NT2/D1 (cell line): ENCODE data around the gene LEMD2.
A peak's percentile ranks its signal among the peaks of the same experiment; 100 is the strongest.

Experiments
- DNase-seq: peaks from one replicate; pipeline ENCODE4 v3.0.0-alpha.2; 2011; ENCODE audit warnings: low read depth, low spot score
- H3K27me3 ChIP-seq: 2 replicates; pipeline ENCODE4 v1.6.0; 2011; ENCODE audit warnings: mild to moderate bottlenecking; ENCODE audit not compliant: insufficient read length, insufficient read depth
- H3K36me3 ChIP-seq: 2 replicates; pipeline ENCODE4 v1.6.1; 2011; ENCODE audit warnings: mild to moderate bottlenecking, low read length, mixed read lengths; ENCODE audit not compliant: insufficient read depth, insufficient read length
- H3K4me1 ChIP-seq: 2 replicates; pipeline ENCODE4 v1.5.1; 2011; ENCODE audit not compliant: insufficient read depth, insufficient read length
- H3K4me3 ChIP-seq: 2 replicates; pipeline ENCODE4 v1.5.1; 2011; ENCODE audit warnings: low read depth; ENCODE audit not compliant: insufficient read length
- H3K9ac ChIP-seq: 2 replicates; pipeline ENCODE4 v1.6.0; 2011; ENCODE audit warnings: low read depth; ENCODE audit not compliant: insufficient read length
- H3K9me3 ChIP-seq: 2 replicates; pipeline ENCODE4 v1.5.1; 2011; ENCODE audit warnings: mild to moderate bottlenecking, low read length; ENCODE audit not compliant: insufficient read depth
- SUZ12 ChIP-seq: IDR thresholded peaks from 2 replicates; pipeline ENCODE4 v1.6.1; 2011; ENCODE audit not compliant: insufficient read length, insufficient read depth; ENCODE audit errors: extremely low read depth
- YY1 ChIP-seq: IDR thresholded peaks from 2 replicates; pipeline ENCODE4 v1.6.1; 2011; ENCODE audit not compliant: insufficient read length, insufficient read depth
- ZNF274 ChIP-seq: IDR thresholded peaks from 2 replicates; pipeline ENCODE4 v1.6.1; 2011; ENCODE audit warnings: mild to moderate bottlenecking, low read depth, low read length

Gene LEMD2

GRCh38 chr6:33816911-33817310 is 28.0 kb upstream of the LEMD2 start:
- TF ChIP-seq ZNF274 (no peak), SUZ12 (no peak), YY1 (no peak)
- Histone ChIP-seq H3K9ac (no peak overlapping the region), H3K9me3 (no peaks in the 10 kb centered on the region), H3K4me3 (no peak overlapping the region), H3K27me3 (no peaks in the 10 kb centered on the region), H3K4me1 (peaks cover 22% of the 10 kb centered on the region), H3K36me3 (no peaks in the 10 kb centered on the region)
- no peak for DNase-seq

GRCh38 chr6:33815854-33816253 is 26.9 kb upstream of the LEMD2 start:
- no peak for DNase-seq
- H3K9me3 ChIP-seq: no peaks in the 10 kb centered on the region
- H3K4me1 ChIP-seq: peaks cover 26% of the 10 kb centered on the region
- no peaks in the 10 kb centered on the region for H3K36me3 ChIP-seq
- H3K27me3 ChIP-seq: no peaks in the 10 kb centered on the region
- H3K4me3 ChIP-seq: no peak overlapping the region
- no peak overlapping the region for H3K9ac ChIP-seq
- TF ChIP-seq YY1 (no peak), ZNF274 (no peak), SUZ12 (no peak)

- peaks cover 25% of the 10 kb centered on the region for H3K4me1 ChIP-seq
- no peak for DNase-seq
- peak overlapping the region; percentile 18 for H3K9ac ChIP-seq
- H3K4me3 ChIP-seq: no peak overlapping the region
- TF ChIP-seq YY1 (no peak), SUZ12 (no peak), ZNF274 (no peak)
- no peaks in the 10 kb centered on the region for H3K36me3 ChIP-seq
- H3K27me3 ChIP-seq: no peaks in the 10 kb centered on the region
- no peaks in the 10 kb centered on the region for H3K9me3 ChIP-seq
Measured at GRCh38 chr6:33813990-33814985, 25.4 kb upstream of the LEMD2 start.

GRCh38 chr6:33813246-33813904 is 24.4 kb upstream of the LEMD2 start:
- peak overlapping the region; percentile 24 for H3K9ac ChIP-seq

GRCh38 chr6:33812669-33813068 is 23.7 kb upstream of the LEMD2 start:
- H3K4me1 ChIP-seq: peaks cover 25% of the 10 kb centered on the region
- H3K9ac ChIP-seq: peak overlapping the region; percentile 43
- no peak overlapping the region for H3K4me3 ChIP-seq
- no peaks in the 10 kb centered on the region for H3K9me3 ChIP-seq
- H3K36me3 ChIP-seq: no peaks in the 10 kb centered on the region
- DNase-seq: peak; percentile 84
- no peaks in the 10 kb centered on the region for H3K27me3 ChIP-seq
- TF ChIP-seq YY1 (no peak), ZNF274 (no peak), SUZ12 (no peak)

More at GRCh38 chr6:33813246-33813904, 24.4 kb upstream of the LEMD2 start:
- Histone ChIP-seq H3K27me3 (no peaks in the 10 kb centered on the region), H3K4me3 (no peak overlapping the region), H3K4me1 (peaks cover 25% of the 10 kb centered on the region), H3K9me3 (no peaks in the 10 kb centered on the region), H3K36me3 (no peaks in the 10 kb centered on the region)
- DNase-seq: no peak
- TF ChIP-seq SUZ12 (no peak), YY1 (no peak), ZNF274 (no peak)

- Histone ChIP-seq H3K4me3 (no peak overlapping the region), H3K27me3 (no peaks in the 10 kb centered on the region), H3K9me3 (no peaks in the 10 kb centered on the region), H3K9ac (peak overlapping the region; percentile 43), H3K4me1 (peaks cover 16% of the 10 kb centered on the region), H3K36me3 (no peaks in the 10 kb centered on the region)
- TF ChIP-seq ZNF274: no peak
- no peak for TF ChIP-seq YY1
- no peak for TF ChIP-seq SUZ12
- no peak for DNase-seq
Measured at GRCh38 chr6:33809594-33809993, 20.7 kb upstream of the LEMD2 start.
